T-helper 1 cell (primary cell): ENCODE measurements around the gene SLC49A4.

ENCODE experiments used
- DNase-seq, 5 donors: peaks; one replicate each; pipeline ENCODE4 v3.0.0-alpha.2; 2012 to 2020

The SLC49A4 gene

DNA sequence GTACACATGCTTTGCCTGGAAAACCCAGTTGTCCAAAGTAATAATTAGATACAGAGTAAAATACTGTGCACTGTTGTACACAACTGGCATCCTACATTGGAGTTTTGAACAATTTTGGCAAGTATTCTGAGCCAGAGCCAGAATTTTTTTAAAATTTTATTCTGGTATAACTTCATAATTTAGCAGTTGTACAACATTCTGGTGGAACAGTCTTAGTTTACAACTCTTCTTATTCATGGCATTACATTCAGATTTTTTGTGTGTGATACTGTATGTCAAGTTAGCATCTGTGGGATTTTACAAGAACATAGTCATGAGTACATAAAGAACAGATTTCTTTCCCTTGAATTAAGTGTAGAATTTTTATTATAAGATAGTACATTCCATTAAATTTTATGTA, 67.5 kb downstream of the SLC49A4 start:
- DNase-seq, result no peak

GRCh38 chr3:122864498-122864897, 69.6 kb downstream of the SLC49A4 start:
- DNase-seq, result no peak

GRCh38 chr3:122868322-122868721, 73.5 kb downstream of the SLC49A4 start:
- no peak for DNase-seq

- no peak for DNase-seq
Measured at GRCh38 chr3:122873741-122874515, 79.1 kb downstream of the SLC49A4 start.

DNA sequence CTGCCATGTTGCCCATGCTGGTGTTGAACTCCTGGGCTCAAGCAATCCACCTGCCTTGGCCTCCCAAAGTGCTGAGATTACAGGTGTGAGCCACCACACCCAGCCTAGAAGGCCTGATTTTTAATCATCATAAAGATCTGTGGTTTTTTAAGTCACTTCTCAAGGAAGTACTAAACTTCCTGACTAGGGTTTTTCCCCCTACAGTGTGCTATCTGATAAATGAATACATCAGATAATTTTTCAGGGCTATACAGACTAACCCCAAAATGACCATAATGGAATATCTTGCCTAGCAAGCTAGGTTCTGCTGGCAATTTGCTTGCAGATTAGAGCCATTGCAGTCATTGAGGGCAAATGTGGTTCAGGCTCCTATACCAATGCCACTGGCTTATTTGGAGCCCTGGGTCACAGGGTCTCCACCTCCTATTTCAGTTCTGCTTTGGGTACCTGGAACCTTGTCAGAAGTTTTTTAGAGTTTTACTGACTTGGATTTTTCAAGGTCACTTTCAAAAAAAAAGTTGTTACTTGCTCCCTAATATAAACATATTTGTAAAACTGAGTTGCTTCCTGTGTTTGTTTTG, 80.8 kb downstream of the SLC49A4 start:
- DNase-seq, result no peak

- DNase-seq, result no peak
Measured at GRCh38 chr3:122880173-122880572, 85.3 kb downstream of the SLC49A4 start.

GRCh38 chr3:122880624-122881023, 85.8 kb downstream of the SLC49A4 start:
- DNase-seq, result no peak

- no peak for DNase-seq
Measured at GRCh38 chr3:122882361-122882947, 87.6 kb downstream of the SLC49A4 start.

GRCh38 chr3:122886251-122886650, 91.4 kb downstream of the SLC49A4 start:
- DNase-seq, result no peak

DNA sequence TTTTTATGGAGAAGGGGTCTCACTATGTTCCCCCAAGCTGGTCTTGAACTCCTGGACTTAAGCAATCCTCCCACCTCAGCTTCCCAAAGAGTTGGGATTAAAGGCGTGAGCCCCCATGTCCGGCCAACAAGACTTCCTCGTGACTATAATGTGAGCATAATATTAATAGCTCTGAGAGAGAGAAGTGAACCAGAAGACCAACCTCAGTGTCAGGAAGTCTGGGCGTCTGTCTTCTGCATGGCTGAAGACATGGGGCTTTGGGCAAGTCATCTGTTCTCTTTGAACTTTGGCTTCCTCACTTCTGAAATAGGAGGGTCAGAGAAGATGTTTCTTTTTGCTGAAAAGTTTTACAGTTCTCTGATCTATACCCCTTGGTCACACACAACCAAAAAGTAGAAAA, 92.1 kb downstream of the SLC49A4 start:
- no peak for DNase-seq

GRCh38 chr3:122890077-122890719, 95.3 kb downstream of the SLC49A4 start:
- DNase-seq, result peak in 1 of 5 donors; percentile 12

- DNase-seq, result no peak
Measured at GRCh38 chr3:122890720-122891220, 95.9 kb downstream of the SLC49A4 start.

DNA sequence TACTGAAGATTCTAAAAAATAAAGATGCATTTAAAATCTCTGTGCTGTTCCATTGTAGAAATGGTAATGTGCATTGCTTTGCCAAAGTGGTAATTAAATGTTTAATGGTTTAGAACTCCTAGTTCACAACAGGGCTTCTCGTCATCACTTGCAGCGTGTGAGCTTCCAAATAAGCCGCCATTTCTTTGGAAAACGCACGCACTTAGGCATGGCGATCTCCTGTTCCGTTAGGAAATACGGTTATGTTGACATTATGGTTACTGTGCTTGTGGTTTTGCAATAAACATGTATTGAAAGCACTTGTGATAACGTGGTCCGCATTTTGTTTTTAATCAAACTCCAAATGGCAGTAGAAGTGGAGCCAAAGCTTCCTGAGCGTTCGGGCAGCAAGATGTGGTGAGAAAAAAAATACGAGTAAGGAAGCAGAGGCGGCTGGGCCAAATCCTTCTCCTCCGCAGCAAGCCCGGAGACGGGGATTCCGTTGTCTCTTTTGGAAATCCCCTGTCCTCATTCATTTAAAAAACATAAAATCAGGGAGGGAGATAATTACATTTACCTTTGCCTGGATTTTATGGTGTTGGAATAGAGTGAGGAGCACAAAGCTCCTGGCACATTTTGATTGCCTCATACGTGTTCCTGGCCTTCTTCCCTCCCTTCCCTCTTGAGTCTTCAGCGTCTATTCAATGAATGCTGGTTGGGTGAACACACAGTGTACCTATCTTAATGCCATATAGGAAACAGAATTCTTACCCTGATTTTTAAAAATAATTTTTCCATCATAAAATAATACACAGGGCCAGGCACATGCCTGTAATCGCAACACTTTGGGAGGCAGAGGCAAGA, 97.5 kb downstream of the SLC49A4 start:
- no peak for DNase-seq

GRCh38 chr3:122893282-122893681, 98.4 kb downstream of the SLC49A4 start:
- peak in 1 of 5 donors; percentile 23 for DNase-seq

DNA sequence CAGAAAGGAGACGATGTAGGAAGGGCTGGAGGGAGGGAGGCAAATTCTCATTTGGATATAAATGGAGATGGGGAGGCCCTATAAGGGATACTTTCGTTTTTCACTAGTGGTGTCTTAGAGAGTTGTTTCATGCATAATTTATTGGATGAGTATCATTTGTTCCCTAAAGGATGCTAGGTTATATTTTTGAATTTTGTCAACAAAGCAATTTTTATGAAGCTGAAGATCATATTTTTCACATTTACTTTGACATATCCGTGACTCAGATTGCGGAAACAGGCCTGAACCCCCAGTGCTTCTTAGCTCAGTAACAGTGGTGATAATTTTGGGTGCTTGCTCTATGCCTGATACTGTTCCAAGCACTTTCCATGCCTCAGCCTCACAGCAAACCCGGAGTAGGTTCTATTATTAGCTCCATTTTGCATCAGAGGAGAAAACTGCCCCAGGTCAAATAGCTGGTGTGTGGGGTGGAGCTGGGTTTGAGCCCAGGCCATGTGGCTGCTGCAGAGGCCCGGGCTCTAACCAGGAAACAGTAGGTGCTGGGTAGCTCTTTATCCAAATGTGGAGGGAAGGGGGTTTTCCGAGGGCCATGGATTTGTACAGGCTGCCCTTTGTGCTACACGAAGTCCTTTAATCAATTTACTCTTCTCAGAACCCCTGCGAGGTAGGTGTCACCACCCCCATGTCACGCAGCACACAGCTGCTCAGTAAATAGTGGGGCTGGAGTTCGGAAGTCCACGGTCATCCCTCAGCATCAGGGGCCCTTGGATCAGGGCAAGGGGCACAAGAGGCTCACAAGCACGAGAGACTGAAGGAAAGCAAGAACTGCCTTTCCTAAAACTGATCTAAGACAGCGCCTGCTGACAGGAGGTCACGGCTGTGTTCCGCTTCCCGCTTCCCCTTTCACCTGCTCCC, 99.1 kb downstream of the SLC49A4 start:
- DNase-seq, result no peak

DNA sequence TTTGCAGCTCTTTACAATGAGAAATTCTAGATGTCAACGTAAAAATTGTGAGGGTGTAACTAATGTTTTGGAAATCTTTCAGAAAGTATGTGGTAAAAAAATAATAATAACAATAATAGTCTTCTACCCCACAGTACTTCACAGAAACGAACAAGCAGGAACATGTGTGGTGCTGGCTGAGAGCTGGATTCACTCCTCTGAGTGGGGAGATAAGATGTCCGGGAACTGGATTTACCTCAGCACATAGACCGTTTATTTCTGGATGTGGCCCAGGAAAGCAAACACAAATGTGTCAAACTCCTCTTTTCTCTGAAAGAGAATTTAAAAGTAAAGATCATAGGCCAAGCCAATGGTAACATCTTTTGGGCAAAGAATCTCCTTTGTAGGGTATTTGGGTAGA, 103.4 kb downstream of the SLC49A4 start:
- no peak for DNase-seq

GRCh38 chr3:122902326-122902725, 107.5 kb downstream of the SLC49A4 start:
- no peak for DNase-seq

- DNase-seq, result no peak
Measured at GRCh38 chr3:122903171-122903570, 108.3 kb downstream of the SLC49A4 start.

GRCh38 chr3:122907471-122907870, 112.6 kb downstream of the SLC49A4 start:
- no peak for DNase-seq

DNA sequence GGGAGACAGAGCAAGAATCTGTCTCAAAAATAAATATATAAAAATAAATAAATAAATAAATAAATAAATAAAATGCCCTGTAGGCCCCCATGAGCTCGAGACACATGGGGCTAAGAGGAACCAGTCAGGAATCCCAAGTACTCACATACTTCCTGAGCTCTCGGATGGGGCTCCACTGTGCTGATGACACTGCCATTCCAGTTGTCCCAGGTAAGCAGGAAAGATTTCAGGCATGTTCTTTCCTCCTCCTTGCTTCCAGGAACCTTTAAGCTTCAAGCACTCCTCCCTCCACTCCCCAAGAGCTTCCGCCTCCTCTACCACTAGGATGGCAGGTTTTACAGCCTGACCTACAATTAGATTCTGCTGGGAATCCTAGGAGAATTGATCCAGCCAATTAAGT, 113.4 kb downstream of the SLC49A4 start:
- no peak for DNase-seq

GRCh38 chr3:122911901-122912300, 117.0 kb downstream of the SLC49A4 start:
- DNase-seq, result no peak
